CD4-positive, alpha-beta T cell treated with Interleukin-10 for 1 hour (primary cell): ENCODE results near the gene TLCD4.
A peak's percentile ranks its signal among the peaks of the same experiment; 100 is the strongest.
"Not testable (repeated sequence)": the region's sequence is repeated elsewhere in the genome, so short reads cannot be mapped to it uniquely, and the experiment has no call there.

Source experiments
- DNase-seq: peaks from one replicate; pipeline ENCODE4 v3.0.0-alpha.2; 2020

The TLCD4 gene

DNA sequence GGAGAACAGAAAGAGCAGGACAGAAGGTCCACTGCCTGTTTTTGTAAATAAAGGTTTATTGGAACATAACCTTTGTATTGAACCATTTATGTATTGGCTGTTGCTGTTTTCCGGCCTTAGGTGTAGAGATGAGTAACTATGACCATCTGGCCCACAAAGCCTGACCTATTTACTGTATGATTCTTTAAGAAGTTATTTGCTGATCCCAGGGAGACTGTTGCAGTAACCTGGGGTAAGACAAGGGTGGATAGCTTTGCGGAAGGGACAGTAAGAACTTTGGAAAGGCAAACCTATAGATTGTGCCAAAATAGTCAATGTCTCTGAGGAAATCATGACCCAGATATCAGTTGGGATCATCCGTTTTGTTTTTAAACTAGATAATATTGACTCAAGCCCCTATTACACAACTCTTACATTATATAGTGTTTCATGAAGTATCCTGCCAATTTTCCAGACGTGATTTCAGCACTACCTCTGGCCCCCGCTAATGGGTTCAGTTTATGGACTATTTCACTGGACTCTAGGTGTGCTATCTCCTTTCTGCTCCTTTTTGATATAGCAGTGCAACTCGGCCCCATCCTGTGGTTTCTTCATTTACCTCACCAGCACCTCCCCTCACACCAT is 20.8 kb upstream of the TLCD4 start:
- no peak for DNase-seq

DNA sequence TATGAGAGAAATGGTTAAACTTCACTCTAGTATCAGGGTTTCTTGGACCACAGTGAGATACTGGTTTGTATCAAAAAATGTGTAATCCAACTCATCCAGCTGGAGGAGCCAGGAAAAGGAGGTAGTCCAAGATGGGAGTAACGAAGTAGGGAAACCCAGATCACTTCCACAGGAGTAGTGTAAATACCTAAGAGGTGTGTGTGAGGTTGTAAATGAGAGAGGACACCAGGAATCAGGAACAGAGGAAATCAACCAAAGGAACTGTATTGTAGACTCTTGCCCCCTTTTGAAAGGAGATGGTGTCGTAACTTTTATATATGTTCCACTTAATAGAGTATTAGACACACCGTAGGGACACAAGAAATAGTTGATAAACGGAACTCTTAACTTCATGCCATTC is 19.7 kb upstream of the TLCD4 start:
- DNase-seq, result no peak

DNA sequence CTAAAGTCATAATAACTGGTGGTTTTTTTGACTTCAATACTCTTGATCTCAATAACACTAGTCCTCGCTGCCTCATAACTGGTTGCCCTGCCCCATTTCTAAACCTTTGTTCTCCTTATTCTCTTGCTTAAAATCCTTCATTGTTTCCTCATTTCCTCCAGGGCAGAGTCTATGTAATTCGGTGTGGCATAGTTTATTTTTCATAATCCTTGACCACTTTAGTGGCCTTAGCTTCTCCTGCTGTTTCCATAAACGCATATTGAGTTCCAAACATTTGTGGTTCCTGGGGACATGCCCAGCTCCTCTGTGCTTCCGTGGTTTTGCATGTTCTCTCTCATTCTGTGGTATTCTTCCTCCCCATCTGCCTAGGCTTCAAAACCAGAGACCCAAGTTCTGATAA is 19.0 kb upstream of the TLCD4 start:
- DNase-seq, result no peak

DNA sequence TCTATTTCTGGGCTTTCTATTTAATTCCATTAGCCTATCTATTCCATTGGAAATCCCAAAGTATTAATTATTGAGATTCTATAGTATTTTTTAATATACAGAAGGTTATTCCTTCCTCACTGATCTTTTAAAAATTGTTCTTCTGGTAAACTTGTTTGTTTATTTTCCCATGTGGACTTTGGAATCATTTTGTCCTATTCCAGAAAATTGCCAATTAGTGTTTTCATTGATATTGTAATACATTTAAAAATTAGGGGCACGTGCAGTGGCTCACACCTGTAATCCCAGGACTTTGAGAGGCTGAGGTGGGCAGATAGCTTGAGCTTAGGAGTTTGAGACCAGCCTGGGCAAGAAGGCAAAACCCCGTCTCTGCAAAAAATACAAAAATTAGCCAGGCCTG is 8.4 kb upstream of the TLCD4 start:
- DNase-seq, result no peak

DNA sequence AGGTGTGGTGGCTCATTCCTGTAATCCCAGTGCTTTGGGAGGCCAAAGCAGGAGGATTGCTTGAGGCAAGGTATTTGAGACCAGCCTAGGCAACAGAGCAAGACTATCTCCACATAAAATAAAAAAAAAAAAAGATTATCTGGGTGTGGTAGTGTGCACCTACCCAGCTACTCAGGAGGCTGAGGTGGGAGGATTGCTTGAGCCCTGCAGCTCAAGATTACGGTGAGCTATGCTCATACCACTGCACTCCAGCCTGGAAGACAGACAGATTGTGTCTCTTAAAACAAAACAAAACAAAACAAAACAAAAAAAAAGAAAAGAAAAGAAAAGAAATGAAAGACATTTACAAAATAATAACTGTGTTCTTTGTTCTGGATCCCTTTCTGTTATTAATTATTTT is 6.1 kb upstream of the TLCD4 start:
- DNase-seq, result no peak

DNA sequence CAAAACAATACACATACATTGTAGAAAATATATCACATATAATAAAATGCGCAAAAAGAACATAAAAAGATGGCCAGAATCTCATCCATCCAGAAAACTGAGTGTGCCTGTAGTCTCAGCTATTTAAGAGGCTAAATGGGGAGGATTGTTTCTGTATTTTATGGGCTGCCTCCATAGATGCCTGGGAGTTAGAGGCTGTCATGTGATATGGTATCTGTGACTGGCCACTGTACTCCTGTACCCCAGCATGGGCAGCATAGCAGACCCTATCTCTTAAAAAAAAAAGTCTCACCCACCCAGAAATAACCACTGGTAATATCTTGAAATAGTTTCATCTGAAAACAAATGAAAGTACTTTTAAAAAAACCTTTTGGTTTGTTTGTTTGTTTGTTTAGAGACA is 3.5 kb upstream of the TLCD4 start:
- DNase-seq, result no peak

DNA sequence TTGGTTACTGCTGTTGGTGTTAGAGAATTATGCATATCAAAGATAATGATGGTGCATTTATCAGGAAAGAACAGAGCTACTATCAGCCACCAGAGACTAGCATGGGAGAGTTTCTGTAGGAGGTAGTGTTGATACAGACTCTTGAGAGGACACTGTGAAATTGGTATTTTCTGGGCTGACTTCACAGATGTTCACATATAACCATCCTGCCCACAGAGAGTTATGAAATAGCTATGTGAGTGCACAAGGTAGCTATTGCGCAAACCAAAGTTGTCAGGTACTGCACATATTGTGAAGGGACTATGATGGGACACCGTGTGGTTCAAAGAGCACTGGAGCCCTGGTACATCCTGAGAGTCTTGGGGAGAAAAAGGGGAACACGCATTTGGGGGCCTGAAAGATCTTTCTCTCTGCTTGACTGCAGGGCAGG is 1.4 kb upstream of the TLCD4 start:
- DNase-seq, result no peak

DNA sequence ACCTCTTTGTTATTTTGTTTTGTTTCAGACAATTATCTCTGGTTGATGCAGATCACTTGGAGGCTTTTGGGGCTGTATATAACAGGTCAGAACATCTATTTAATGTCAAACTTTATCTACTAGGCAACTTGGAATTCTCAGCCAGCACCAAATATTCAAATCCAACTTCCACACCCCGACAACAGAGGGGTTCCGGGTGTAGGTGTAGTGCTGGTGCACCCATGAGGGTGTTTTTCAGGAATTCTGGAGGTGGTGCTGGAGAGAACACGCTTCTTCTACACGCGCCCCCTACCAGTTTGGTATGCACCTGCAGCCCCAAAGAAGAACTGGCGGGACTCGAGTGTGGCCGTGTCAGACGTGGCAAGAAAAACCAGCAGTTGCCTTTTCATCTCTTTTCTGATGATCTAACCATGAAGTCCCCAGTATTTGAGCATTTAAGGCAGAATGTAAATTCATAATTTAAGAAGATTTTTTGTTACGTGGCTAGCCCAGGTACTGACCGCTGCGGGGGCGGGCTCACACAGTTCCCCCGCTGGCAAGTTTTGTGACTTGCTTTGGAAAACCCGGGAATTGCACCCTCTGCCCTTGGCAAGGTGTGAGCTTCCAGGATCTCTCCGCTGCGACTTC is 462 bp upstream of the TLCD4 start:
- peak; percentile 56 for DNase-seq

DNA sequence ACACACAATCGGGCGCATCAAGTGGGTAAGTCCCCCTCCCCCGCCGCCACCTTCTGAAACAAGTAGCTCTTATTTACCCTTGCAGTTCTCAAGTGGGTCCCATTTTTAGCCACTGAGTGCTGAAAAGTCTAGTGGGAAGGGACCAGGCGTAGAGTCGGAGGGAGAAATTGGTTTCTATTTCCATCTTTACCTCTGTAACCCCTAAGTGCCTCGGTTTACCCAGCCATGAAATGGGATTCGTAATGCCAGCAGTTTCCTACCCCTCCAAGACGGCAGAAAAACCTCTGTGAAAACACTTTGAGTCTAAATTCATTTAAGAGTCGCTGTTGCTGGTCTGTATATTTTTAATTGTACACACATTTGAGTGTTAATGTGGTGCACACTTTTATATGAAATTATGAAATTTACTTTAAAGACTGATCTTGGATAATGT is 928 bp downstream of the TLCD4 start:
- no peak for DNase-seq

DNA sequence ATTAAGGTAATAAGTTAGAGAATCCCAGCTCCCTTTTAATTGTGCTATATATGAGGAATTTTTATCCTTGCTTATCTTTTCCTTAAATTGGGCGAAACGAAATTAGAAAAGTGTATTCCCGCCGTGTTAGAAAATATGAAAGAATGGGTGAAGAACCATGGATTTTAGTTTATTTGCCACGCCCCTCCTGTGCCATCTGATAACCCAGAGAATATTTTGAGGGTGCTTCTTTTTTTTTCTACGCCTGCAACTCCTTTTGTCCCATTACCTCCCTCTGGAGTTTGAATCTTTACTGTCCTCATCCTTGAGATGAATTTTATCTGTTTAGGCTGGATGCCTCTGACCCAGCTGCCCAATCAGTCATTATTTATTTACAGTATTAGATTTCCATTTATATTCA is 1.6 kb downstream of the TLCD4 start:
- DNase-seq, result no peak

DNA sequence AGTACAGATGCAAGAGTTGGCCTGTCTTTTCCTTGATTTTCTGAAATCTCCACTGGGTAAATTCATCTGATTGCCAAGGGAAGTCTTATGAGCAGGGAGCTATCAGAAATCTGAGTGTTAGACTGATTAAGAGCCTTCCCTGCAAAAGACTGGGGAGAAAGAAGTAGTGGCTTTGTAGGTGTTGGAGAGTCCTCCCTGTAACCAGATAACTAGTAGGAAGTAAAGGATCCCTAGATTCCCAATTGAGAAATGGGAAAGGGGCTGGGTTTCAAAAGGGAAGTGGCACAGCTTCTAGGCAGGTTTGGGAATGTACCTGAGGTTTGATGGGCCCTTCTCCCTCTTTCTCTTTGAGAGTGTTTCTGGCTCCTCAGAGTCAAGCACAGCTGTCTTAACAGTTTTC is 2.1 kb downstream of the TLCD4 start:
- no peak for DNase-seq

DNA sequence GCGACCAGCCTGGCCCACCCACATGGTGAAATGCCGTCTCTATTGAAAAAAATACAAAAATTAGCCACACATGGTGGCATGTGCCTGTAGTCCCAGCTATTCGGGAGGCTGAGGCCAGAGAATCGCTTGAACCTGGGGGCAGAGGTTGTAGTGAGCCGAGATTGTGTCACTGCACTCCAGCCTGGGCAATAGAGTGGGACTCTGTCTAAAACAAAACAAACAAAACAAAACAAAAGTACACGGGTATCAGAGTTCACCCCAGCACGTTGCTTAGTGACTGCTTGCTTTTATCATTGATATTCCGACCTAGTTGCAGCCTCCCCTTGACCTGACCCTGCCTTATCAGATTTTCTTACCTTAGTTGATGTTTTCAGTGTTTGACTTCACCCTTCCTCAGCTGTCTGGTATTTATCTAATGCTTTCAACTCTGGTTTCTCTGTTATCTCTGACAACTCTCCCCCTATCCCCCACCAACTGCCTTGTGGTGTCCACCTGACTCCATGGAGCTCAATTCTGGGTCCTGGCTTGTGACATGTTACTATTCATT is 5.1 kb downstream of the TLCD4 start:
- no peak for DNase-seq

DNA sequence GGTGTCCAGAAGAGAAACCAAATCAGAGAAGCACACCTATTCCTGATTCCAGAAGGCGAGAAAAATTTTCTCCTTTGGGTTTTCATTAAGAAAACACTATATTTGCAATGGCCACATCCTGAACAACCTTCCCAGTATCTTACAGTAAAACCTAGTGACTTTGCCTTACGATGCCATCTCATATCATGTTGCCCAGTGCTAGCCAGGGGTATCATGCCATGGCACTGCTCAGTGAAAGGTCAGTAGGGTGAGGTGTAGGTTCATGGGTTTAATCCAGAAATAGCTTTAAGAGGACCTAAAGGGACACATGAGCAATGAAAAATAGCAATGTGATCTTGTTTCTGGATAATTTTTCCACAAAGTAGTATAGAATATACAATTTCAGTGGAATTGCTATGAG is 7.2 kb downstream of the TLCD4 start:
- no peak for DNase-seq

DNA sequence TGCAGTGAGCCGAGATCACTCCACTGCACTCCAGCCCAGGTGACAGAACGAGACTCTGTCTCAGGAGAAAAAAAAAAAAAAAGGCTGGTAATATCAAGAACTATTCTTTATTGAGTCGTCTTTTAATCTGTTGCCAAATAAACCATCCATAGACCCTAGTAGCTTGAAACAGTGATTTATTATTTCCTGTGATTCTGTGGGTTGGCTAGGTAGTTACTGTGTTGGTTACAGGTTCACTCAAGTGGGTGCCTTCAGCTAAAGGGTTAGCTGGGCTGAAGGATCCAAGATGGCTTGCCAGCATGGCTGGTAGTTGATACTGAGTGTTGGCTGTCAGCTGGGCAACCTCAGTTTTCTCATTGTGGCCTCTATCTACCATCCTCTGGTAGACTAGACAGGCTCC is 9.2 kb downstream of the TLCD4 start:
- DNase-seq, result no peak

DNA sequence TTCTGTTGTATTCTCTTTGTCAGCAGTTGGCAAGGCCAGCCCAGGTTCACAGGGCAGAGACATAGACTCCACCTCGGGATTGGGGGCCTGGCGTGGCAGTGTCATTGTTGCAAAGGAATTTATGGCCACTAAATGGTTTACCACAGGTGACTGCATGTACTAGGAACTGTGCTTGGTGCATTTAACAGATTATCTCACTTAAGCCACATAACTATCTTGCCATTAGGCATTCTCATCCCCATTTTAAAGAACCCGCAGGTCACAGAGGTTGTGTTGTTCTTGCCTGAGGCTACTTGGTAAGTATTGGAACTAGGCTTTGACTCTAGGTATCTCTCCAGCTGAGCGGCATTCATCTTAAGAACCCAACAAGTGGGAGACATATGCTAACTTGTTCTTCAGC is 9.7 kb downstream of the TLCD4 start:
- DNase-seq, result no peak

DNA sequence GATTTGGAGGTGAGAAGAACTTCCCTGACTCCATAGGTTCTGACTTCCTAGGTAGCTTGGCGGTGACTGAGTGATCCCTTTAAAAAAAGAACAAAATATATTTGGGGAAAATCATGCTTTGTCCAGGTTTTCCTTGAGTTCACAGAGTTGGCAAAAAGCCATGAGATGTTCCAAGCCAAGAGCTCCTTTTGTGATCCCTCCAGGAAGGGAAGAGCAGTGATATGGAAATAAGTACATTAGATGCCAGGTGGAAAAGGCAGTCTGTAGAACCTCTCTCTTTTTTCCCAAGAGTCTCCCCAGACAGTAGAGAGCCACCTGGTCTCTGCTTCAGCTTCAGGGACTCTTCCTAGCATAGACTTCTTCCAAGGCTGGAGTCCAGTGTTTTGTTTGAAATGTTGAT is 10.2 kb downstream of the TLCD4 start:
- no peak for DNase-seq

DNA sequence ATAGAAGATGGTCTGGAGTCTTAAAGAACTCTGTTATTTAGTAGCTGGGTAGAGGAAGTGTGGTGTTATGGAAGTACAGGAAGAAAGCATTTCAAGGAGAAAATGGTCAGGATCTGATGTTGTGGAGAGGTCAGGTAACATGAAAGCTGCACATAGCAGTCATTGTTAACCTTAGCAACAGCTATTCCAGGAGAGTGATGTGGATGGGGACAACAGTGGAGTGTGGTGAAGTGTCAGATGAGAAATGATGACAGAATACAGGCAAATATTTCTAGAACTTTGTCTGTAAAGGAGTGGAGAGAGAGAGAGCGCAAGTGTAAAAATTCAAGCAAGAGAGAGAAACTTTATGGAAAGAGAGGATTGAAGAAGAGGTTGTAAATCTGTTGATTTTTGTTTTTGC is 15.6 kb downstream of the TLCD4 start:
- no peak for DNase-seq

DNA sequence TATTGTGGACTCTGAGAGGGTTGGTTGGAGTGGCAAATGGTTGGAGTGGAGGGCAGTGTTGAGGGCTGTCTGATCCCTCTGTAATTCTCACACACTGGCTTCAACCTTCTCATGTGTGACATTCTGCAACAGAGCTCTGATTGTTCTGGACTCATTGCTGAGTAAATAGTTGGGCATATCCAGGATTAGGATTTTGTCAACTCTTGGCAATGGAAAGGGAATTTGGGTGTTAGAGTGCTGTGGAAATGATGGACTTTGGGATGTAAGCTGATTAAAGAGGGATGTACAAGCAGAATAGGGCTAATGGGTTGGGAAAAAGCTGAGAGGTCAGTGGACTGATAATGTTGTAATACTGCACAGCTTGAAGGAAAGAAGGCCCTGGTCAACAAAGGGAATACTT is 16.5 kb downstream of the TLCD4 start:
- DNase-seq, result no peak

DNA sequence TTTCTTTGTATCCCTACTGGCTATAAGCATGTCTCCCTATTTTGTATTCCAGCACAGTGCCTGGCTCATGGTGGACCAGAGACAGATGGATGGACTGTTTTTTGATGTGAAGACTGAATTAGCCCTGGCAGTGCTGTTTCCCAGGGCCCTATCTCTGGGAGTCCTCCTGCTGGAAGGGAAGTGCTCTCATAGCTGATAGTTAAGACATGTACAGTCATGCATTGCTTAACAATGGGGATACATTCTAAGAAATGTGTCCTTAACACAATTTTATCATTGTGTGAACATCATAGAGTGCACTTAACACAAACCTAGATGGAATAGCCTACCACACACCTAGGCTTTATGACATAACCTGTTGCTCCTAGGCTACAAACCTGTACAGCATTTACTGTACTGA is 21.1 kb downstream of the TLCD4 start:
- DNase-seq, result no peak

DNA sequence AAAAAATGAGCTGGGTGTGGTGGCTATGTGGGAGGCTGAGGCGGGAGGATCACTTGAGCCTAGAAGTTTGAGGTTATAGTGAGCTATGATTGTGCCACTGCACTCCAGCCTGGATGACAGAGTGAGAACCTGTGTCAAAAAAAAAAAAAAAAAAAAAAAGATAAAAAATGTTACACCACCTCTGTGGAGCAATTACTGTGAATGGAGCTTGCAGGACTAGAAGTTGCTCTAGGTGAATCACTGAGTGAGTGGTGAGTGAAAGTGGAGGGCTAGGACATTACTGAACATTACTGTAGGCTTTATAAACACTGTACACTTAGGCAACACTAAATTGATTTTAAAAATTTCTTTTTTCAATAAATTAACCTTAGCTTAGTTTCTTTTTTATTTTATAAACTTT is 21.9 kb downstream of the TLCD4 start:
- DNase-seq, result no peak

DNA sequence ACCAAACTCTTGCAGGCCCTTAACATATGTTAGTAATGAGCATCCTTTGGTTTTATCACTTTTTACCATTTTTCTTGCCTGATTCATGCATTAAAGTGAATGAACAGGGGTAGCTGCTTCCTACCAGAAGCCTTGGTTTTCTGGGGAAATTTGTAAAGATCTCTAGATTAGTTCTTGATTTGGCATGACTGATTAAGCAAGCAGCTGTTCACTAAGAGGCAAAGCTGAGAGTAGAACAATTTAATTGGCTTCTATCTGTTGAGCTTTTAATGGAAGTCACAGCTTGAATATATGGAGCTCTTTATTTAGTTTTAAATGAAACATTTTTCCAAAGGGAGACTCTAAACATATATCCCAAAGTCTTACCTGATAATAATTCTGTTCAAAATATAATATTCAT is 23.6 kb downstream of the TLCD4 start:
- DNase-seq, result no peak

DNA sequence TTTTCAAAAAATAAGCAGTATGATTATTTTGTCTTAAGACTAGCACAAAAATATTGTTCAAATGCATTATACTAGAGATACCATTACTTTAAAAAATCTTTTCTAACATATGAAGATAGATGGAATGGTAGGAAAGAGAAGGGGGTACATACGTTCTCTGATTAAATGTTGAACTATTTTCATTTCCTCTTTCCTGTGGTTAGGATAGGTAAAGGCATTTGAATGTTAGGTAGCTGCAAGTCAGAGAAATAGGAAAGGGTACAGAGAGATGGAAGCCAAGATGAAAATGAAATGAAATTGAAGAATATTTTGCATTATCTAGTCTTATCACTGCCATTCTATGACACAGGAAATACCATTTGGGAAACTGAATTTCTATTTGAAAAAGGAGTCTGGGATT is 28.3 kb downstream of the TLCD4 start:
- no peak for DNase-seq

DNA sequence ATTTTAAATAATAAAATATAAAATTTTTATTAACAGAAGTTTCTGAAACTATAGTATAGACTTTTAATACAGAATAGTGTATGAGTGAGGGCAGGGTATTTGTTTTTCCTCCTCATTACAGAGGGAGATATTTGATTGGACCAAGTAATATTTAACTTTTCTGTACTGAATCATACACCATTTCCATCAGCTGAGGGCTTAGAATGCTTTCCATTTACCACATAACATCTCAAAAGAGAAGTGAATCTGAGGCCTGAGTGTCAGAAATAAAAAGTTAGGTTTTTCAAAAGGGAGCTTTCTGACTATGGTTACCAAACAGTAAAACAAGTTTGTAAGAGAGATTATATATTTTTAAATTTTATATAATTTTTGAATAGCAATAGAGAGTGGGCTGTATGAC is 29.5 kb downstream of the TLCD4 start:
- DNase-seq, result no peak

DNA sequence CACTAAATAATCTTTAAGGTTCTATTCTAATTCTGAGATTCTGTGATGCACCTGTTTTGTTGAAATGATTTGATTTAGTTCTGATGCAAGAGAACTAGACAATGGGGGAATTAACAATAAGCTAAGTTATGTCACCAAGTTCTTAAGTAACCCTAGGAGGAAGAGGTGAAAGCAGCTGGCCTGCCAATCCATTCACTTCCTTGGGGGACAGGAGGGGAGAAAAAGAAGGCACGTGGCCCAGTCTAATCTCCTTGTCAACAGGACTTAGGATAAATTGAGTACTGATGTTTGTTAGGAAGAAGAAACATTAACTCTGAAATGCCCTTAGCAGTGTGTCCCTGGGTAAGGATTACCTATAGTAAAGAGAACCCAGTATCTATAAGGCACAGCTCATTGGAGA is 36.9 kb downstream of the TLCD4 start:
- no peak for DNase-seq

DNA sequence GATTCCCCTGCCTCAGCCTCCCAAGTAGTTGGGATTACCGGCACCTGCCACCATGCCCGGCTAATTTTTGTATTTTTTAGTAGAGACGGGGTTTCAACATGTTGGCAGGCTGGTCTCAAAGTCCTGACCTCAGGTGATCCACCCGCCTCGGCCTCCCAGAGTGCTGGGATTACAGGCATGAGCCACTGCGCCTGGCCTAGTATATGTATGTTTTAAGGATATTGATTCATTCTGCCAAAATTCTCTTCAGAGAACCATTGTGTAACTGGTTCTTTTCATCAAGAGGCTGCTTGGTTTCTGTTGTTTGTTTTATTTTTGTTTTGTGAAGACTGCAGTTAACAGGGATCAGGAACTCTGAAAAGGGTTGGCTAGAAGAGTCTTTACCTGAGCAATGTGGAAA is 48.4 kb downstream of the TLCD4 start:
- not testable (repeated sequence) for DNase-seq
